22Rv1 (cell line): Measurements from ENCODE around the gene BAD.

Source experiments
- ZFX ChIP-seq: fragments of 450-650 bp; IDR thresholded peaks from 2 replicates; pipeline ENCODE4 v1.6.1; 2017; ENCODE audit warnings: antibody characterized with exemption, borderline replicate concordance
- TF ChIP-seq, protein P1 (sequence below): fragments of 450-650 bp; IDR thresholded peaks from 2 replicates; pipeline ENCODE4 v1.5.1; 2017; ENCODE audit warnings: mild to moderate bottlenecking

DNA sequence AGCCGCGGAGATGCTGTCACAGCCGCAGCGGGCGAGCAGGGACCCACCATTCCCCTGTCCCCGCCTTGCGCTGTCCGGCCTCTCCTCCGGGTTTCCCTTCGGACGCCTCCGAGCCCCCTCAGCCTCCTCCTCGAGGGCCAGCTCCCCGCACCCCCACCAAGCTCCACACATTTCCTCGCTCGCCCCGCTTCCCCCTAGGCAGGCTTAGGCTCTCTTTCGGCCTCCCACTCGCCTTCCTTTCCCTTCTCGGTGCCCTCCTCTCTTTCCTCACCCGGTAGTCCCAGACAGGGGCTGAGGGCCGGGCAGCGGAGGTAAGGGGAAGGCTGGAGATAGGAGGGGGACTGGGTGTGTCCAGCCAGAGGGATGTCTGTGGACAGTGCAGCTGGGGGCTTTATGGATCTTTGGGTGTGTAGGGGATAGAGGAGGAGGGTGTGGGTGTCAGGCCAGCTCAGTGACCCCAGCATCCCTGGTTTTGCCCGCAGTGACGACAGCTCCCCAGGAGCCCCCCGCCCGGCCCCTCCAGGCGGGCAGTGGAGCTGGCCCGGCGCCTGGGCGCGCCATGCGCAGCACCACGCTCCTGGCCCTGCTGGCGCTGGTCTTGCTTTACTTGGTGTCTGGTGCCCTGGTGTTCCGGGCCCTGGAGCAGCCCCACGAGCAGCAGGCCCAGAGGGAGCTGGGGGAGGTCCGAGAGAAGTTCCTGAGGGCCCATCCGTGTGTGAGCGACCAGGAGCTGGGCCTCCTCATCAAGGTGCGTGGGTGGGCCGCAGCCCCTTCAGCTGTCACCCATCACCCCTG is 8.2 kb upstream of the BAD start:
- TF ChIP-seq, protein P1, sequence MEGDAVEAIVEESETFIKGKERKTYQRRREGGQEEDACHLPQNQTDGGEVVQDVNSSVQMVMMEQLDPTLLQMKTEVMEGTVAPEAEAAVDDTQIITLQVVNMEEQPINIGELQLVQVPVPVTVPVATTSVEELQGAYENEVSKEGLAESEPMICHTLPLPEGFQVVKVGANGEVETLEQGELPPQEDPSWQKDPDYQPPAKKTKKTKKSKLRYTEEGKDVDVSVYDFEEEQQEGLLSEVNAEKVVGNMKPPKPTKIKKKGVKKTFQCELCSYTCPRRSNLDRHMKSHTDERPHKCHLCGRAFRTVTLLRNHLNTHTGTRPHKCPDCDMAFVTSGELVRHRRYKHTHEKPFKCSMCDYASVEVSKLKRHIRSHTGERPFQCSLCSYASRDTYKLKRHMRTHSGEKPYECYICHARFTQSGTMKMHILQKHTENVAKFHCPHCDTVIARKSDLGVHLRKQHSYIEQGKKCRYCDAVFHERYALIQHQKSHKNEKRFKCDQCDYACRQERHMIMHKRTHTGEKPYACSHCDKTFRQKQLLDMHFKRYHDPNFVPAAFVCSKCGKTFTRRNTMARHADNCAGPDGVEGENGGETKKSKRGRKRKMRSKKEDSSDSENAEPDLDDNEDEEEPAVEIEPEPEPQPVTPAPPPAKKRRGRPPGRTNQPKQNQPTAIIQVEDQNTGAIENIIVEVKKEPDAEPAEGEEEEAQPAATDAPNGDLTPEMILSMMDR: no peak
- TF ChIP-seq ZFX: no peak
